ENCODE data around the gene CUBN. TPM values are rescaled to one million over a fixed set of nuclear protein-coding genes. Genes with fewer than 3 reads are reported as not detected.

The CUBN gene
- total RNA-seq, 4 donors from 2014 or later = 0.27 to 3.6 (median 0.96) TPM

DNA sequence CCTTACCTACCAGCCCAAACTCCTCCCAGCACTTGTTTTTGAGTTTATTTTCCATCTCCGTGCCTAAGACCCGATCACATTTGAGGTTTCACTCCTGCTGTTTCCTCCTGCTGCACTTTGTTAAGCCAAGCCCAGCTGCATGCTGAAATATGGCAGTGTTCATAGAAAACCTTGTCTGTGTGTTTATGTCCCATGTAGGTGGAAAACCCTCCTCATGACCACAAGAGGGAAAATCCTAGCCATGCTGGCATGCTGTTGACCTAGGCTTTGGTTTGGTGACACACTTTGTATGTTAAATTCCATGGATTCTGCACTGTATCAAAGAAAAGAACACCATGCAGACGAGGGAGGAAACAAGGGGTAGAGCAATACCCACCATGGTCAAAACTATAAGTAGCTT, 154.4 kb downstream of the CUBN start:
- no peak overlapping the region for H3K4me3 ChIP-seq
- H3K36me3 ChIP-seq = no peaks in the 10 kb centered on the region
- TF ChIP-seq POLR2A (IDR thresholded peaks at IDR 0.05) = no peak
- TF ChIP-seq, protein P1, sequence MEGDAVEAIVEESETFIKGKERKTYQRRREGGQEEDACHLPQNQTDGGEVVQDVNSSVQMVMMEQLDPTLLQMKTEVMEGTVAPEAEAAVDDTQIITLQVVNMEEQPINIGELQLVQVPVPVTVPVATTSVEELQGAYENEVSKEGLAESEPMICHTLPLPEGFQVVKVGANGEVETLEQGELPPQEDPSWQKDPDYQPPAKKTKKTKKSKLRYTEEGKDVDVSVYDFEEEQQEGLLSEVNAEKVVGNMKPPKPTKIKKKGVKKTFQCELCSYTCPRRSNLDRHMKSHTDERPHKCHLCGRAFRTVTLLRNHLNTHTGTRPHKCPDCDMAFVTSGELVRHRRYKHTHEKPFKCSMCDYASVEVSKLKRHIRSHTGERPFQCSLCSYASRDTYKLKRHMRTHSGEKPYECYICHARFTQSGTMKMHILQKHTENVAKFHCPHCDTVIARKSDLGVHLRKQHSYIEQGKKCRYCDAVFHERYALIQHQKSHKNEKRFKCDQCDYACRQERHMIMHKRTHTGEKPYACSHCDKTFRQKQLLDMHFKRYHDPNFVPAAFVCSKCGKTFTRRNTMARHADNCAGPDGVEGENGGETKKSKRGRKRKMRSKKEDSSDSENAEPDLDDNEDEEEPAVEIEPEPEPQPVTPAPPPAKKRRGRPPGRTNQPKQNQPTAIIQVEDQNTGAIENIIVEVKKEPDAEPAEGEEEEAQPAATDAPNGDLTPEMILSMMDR (IDR thresholded peaks at IDR 0.05 in 4 of 5, conservative IDR thresholded peaks at IDR 0.05 in 1 of 5) = no peak
- no peak for DNase-seq
- no peaks in the 10 kb centered on the region for H3K27me3 ChIP-seq
- no peaks in the 10 kb centered on the region for H3K4me1 ChIP-seq
- intact Hi-C loops (cut with DNase I; ENCODE audit: low total_unique reads) = no loop called here
- in situ Hi-C loops (cut with MboI; ENCODE audit: low sequenced_read_pairs in 4 of 4) = no loop called here
- no peak overlapping the region for H3K27ac ChIP-seq
- ATAC-seq = no peak
- H3K9me3 ChIP-seq = no peaks in the 10 kb centered on the region

DNA sequence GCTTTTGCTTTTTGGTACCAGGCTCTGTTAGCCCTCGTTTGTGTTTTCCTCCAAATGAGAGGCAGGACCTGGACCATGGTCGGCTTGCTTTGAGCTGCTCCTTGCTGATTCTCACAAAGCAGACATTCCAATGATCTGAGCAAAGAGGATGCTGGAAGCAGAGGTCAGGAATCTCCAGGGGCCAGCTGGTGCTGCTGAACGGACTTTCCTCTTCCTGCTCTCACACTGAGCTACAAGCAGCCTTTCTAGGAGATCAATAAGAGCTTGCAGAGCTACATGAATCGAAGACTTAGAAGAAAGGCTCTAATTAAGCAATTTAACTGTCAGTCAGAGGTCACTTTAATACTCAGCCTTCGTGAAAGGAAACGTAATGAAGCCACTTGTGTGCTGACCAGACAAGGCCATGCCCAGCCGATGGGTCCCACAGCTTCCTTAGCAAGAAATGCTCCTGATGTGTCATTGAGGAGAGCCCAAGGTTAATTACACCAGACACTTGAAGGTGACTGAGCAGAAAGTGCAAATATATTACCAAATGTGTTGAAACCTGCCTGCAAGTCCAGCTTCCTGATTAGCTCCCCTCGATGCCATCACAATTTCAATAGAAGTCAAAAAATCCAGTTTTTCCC, 161.1 kb downstream of the CUBN start:
- H3K27ac ChIP-seq = peak overlapping the region in 1 of 4 donors; percentile 26
- ATAC-seq (no peak), DNase-seq (no peak)
- no peak for TF ChIP-seq POLR2A (IDR thresholded peaks at IDR 0.05)
- TF ChIP-seq, protein P1 (IDR thresholded peaks at IDR 0.05 in 4 of 5, conservative IDR thresholded peaks at IDR 0.05 in 1 of 5) = no peak
- peaks cover 11 to 13% of the 10 kb centered on the region in 2 donors for H3K4me1 ChIP-seq
- H3K9me3 ChIP-seq = no peaks in the 10 kb centered on the region
- no peaks in the 10 kb centered on the region for H3K36me3 ChIP-seq
- intact Hi-C loops (cut with DNase I; ENCODE audit: low total_unique reads) (no loop called here), in situ Hi-C loops (cut with MboI; ENCODE audit: low sequenced_read_pairs in 4 of 4) (no loop called here)
- H3K4me3 ChIP-seq = no peak overlapping the region
- H3K27me3 ChIP-seq = no peaks in the 10 kb centered on the region

DNA sequence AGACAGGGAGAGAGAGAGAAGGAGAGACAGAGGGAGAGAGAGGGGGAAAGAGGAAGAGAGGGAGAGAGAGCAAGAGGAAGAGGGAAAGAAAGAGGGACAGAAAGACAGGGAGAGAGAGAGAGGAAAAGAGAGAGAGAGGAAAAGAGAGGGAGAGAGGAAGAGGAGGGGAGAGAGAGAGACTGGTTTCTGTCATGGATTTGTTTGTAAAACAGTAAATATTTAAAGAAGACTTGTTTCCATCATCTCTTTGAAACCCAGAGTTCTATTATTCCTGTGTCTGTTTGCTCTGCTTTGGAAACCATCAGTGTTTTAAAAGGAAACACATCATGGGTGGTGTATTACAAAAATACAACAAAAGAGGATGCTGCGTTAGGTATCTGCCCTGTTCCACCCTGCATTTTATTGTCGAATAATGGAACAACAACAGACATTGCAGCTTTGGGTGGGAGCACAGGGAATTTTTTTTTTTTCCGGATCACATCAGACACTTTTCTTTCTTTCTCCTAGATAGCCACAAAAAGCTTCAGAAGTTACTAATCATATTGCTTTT, 161.7 kb downstream of the CUBN start:
- DNase-seq = no peak
- Histone ChIP-seq H3K4me1 (peaks cover 11 to 13% of the 10 kb centered on the region in 2 donors), H3K4me3 (no peak overlapping the region), H3K36me3 (no peaks in the 10 kb centered on the region), H3K27me3 (no peaks in the 10 kb centered on the region), H3K27ac (peak overlapping the region in 1 of 4 donors; percentile 26), H3K9me3 (no peaks in the 10 kb centered on the region)
- in situ Hi-C loops (cut with MboI; ENCODE audit: low sequenced_read_pairs in 4 of 4) (no loop called here), intact Hi-C loops (cut with DNase I; ENCODE audit: low total_unique reads) (no loop called here)
- TF ChIP-seq POLR2A (IDR thresholded peaks at IDR 0.05) = no peak
- TF ChIP-seq, protein P1 (IDR thresholded peaks at IDR 0.05 in 4 of 5, conservative IDR thresholded peaks at IDR 0.05 in 1 of 5) = no peak
- no peak for ATAC-seq

DNA sequence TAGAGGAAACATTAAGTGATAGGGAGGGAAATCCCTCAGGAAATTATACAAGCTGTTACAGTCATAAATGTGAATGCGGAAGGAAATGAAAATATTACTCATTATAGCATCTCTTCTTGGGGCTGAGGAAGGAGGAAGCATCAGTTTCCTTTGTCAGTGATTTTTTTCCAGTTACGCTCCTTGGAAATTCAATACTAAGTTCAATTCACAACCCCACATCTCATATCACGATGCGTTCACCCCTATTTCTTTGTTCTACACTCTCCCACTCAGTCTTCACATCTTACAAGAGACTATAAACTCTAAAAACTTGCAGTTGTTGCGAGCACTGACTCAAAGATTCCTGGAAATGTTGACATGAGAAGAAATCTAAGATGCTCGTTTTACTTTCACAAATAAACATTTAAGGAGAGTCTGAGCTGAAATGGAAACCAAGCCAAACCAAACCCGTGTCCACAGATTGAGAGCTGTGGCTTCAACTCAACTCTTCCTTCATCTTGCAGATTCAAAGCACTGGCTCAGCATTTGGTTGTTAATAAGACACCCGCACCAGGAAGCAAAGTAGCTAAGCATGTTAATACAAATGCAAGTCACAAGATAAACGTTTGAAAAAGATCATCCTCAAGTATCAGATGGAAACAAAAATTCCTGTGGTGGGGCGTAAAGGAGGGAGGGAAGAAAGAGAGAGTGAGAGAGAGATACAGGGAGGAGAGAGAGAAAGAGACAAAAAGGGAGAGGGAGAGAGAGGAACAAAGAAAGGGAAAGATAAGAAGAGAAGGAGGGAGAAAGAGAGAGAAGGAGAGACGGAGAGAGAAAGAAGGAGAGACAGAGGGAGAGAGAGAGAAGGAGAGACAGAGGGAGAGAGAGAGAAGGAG, 162.4 kb downstream of the CUBN start:
- DNase-seq (no peak), ATAC-seq (no peak)
- Histone ChIP-seq H3K36me3 (no peaks in the 10 kb centered on the region), H3K27ac (no peak overlapping the region), H3K4me1 (peaks cover 11 to 13% of the 10 kb centered on the region in 2 donors), H3K9me3 (no peaks in the 10 kb centered on the region), H3K4me3 (no peak overlapping the region), H3K27me3 (no peaks in the 10 kb centered on the region)
- TF ChIP-seq POLR2A (IDR thresholded peaks at IDR 0.05) = no peak
- TF ChIP-seq, protein P1 (IDR thresholded peaks at IDR 0.05 in 4 of 5, conservative IDR thresholded peaks at IDR 0.05 in 1 of 5) = no peak
- intact Hi-C loops (cut with DNase I; ENCODE audit: low total_unique reads) = no loop called here
- in situ Hi-C loops (cut with MboI; ENCODE audit: low sequenced_read_pairs in 4 of 4) = no loop called here

Measured in gastrocnemius medialis (tissue), 4 donors.